Lower lobe of right lung (tissue), 2 donors: Measurements from ENCODE around the gene CLRN2. TPM values are rescaled to one million over a fixed set of nuclear protein-coding genes. Genes with fewer than 3 reads are reported as not detected.
A peak's percentile ranks its signal among the peaks of the same experiment; 100 is the strongest.

Experiments
- ATAC-seq, 2 donors: fragments of 200-7000 bp; cut with Tn5 transposase; one replicate each; pipeline ENCODE4 v1.9.1; 2020 to 2022; ENCODE audit warnings: mild to moderate bottlenecking in 2 of 2, moderate library complexity in 2 of 2
- DNase-seq: peaks from one replicate; pipeline ENCODE4 v3.0.0-alpha.2; 2020
- H3K27ac ChIP-seq: fragments of 200-600 bp; one replicate; pipeline ENCODE4 v1.8.0; 2022
- H3K27me3 ChIP-seq: fragments of 200-600 bp; one replicate; pipeline ENCODE4 v1.8.0; 2022; ENCODE audit warnings: low read depth
- H3K36me3 ChIP-seq: fragments of 200-600 bp; one replicate; pipeline ENCODE4 v1.8.0; 2022; ENCODE audit warnings: mild to moderate bottlenecking
- H3K4me1 ChIP-seq: fragments of 200-600 bp; one replicate; pipeline ENCODE4 v1.8.0; 2022
- H3K4me3 ChIP-seq: fragments of 200-600 bp; one replicate; pipeline ENCODE4 v1.8.0; 2022; ENCODE audit warnings: mild to moderate bottlenecking
- H3K9me3 ChIP-seq: fragments of 200-600 bp; one replicate; pipeline ENCODE4 v1.8.0; 2022
- intact Hi-C: fragments of 100-400 bp; cut with DNase I; formaldehyde crosslinking; loops from one replicate; pipeline ENCODE4 v1.11.0; 2022
- total RNA-seq: library from RNA; stranded (reverse); fragmentation: NEBNext Ultra II Directional; extraction: Animal tissue kit (Norgen Biotek cat#: 25700); gene quantifications from one replicate; pipeline ENCODE4 v1.2.1, GENCODE V29; 2021
- TF ChIP-seq, protein P1 (sequence below): fragments of 200-600 bp; IDR thresholded peaks from one replicate; pipeline ENCODE4 v1.8.0; 2022; ENCODE audit warnings: antibody characterized with exemption, mild to moderate bottlenecking
- donor health status: DM: no; HTN: yes; CAD: no; lungs with severe emphysema.

The CLRN2 gene
- total RNA-seq, 1 donor from 2014 or later: not detected

DNA sequence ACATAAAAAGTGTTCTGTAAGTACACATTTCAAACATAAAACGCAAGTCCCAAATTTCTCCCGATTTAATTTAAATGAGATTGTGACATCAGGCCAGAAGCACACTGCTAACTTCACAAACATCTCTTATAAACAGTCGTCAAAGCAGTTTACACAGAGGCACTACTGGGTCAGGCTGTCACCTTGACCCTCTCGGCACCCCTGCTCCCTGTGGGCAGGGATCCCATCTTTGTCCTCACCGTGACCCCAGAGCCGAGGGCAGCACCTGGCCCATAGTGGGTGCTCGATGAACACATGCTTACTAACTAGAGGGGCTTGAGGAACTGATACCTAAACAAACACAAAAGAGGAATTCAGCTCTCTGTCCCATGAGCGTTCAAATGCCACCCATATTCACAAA lies 25.2 kb upstream of the CLRN2 start:
- H3K27ac ChIP-seq: no peak overlapping the region
- no peak for ATAC-seq
- H3K4me1 ChIP-seq: peaks cover 11% of the 10 kb centered on the region
- intact Hi-C loops: no loop called here
- H3K9me3 ChIP-seq: no peaks in the 10 kb centered on the region
- H3K4me3 ChIP-seq: no peak overlapping the region
- TF ChIP-seq, protein P1, sequence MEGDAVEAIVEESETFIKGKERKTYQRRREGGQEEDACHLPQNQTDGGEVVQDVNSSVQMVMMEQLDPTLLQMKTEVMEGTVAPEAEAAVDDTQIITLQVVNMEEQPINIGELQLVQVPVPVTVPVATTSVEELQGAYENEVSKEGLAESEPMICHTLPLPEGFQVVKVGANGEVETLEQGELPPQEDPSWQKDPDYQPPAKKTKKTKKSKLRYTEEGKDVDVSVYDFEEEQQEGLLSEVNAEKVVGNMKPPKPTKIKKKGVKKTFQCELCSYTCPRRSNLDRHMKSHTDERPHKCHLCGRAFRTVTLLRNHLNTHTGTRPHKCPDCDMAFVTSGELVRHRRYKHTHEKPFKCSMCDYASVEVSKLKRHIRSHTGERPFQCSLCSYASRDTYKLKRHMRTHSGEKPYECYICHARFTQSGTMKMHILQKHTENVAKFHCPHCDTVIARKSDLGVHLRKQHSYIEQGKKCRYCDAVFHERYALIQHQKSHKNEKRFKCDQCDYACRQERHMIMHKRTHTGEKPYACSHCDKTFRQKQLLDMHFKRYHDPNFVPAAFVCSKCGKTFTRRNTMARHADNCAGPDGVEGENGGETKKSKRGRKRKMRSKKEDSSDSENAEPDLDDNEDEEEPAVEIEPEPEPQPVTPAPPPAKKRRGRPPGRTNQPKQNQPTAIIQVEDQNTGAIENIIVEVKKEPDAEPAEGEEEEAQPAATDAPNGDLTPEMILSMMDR: no peak
- H3K36me3 ChIP-seq: peaks cover 83% of the 10 kb centered on the region
- DNase-seq: no peak
- no peaks in the 10 kb centered on the region for H3K27me3 ChIP-seq

DNA sequence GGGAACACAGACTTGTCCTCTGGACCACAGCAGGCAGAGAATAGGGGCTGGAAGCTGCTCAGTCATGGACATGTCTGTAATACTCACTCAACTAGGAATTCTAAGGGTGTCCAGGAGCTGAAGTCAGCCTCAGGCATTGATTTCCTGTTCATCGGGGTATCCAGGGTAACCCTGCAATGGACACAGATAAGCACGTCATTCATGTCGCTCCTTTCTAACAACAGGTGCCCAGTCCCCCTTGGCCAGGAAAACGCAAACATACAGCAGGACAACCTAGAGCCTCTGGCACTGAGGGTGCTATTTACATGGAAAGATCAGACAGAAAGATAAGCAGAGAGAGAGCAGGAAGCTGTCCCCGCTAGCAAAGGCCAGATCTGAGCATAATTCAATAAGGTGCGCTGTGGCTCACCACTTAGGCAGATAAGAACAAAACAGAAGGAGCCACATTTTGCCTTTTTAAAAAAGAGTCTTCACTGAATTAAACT lies 24.3 kb upstream of the CLRN2 start:
- Histone ChIP-seq H3K4me1 (peaks cover 11% of the 10 kb centered on the region), H3K27me3 (no peaks in the 10 kb centered on the region), H3K9me3 (no peaks in the 10 kb centered on the region), H3K4me3 (no peak overlapping the region), H3K27ac (no peak overlapping the region), H3K36me3 (peaks cover 86% of the 10 kb centered on the region)
- intact Hi-C loops: no loop called here
- TF ChIP-seq, protein P1: no peak
- peak; percentile 52 to 74 for ATAC-seq
- no peak for DNase-seq

DNA sequence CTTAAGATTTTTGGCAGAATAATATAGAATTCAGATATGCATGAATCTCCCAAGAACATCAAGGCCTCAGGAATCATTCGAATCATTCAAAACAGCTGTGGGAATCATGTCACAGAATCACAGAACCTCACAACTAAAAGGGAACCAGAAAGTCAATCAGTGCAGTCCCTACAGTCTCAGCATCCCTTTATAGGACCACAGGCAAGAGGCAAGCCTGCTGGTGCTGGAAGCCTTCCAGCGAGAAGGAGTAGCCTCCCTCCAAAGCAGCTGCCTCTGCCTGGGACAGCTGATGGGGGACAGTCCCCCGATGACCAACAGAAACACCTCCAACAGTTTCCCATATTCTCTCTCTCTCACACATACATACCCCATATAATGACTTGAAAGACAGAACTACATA lies 23.8 kb upstream of the CLRN2 start:
- H3K4me1 ChIP-seq: peaks cover 11% of the 10 kb centered on the region
- H3K36me3 ChIP-seq: peaks cover 84% of the 10 kb centered on the region
- no peak overlapping the region for H3K27ac ChIP-seq
- DNase-seq (no peak), ATAC-seq (no peak)
- no peaks in the 10 kb centered on the region for H3K27me3 ChIP-seq
- H3K9me3 ChIP-seq: no peaks in the 10 kb centered on the region
- intact Hi-C loops: no loop called here
- TF ChIP-seq, protein P1: no peak
- no peak overlapping the region for H3K4me3 ChIP-seq

DNA sequence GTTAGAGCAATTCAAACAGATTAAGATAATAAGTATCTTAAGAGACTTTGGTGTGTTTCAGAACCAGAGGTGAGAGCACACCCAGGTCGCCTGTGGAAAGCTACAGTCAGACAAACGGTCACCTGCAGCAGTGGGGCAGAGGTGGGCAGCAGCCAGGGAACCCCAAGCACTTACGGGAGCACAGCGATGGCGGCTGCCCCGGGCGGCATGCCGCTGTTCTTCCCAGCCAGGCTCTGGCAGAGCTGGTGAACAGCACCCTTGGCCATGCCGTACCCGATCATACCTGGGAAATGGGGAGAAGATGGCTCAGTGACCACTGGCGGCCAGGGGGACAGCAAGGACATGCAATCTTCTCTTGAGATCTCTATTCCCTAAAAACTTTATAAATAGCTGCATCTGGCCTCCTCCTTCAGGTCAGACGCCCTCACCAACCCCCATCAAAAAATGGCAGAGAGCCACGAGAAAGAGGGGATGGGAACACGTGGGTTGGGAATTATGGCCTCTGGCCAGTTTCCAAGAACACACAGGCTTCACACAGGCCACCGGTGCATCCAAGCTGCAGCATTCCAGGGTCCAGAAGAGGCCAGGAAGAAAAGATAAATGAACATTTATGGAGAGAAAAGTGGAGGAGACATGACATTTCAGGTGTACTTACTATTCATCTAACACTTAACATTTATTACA lies 22.8 kb upstream of the CLRN2 start:
- DNase-seq: no peak
- Histone ChIP-seq H3K4me1 (peaks cover 11% of the 10 kb centered on the region), H3K36me3 (peaks cover 82% of the 10 kb centered on the region), H3K27me3 (no peaks in the 10 kb centered on the region), H3K27ac (no peak overlapping the region), H3K4me3 (no peak overlapping the region), H3K9me3 (no peaks in the 10 kb centered on the region)
- intact Hi-C loops: no loop called here
- TF ChIP-seq, protein P1: no peak
- ATAC-seq: no peak

DNA sequence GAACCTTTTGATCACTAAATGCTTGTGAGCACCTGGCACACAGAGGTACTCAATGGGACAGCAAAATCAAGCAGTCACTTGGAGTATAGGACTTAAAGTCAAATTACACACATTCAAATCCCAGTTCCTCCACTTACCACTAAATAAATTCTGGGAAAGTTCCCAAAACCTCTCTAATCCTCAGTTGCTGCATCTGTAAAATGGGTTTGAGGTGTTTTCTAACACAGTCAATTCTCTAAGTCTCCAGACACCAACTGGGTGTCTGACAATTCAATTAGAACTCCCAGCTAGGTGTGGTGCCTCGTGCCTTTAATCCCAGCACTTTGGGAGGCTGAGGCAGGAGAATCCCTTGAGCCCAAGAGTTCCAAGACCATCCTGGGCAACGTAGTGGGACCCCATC lies 22.1 kb upstream of the CLRN2 start:
- Histone ChIP-seq H3K4me3 (no peak overlapping the region), H3K27ac (no peak overlapping the region), H3K27me3 (no peaks in the 10 kb centered on the region), H3K9me3 (no peaks in the 10 kb centered on the region), H3K4me1 (peaks cover 11% of the 10 kb centered on the region), H3K36me3 (peaks cover 80% of the 10 kb centered on the region)
- intact Hi-C loops: no loop called here
- DNase-seq: no peak
- TF ChIP-seq, protein P1: no peak
- no peak for ATAC-seq
